Stimulated activated CD8-positive, alpha-beta memory T cell treated with anti-CD3 and anti-CD28 coated beads, Interleukin-15, amount 100 ng/mL, for 4 hours (primary cell): ENCODE data around the gene PNP.
"Not testable (repeated sequence)": the region's sequence is repeated elsewhere in the genome, so short reads cannot be mapped to it uniquely, and the experiment has no call there.

Experiments
- DNase-seq, 2 donors: peaks; one replicate each; pipeline ENCODE4 v3.0.0-alpha.2; 2020; ENCODE audit warnings: low read depth in 2 of 2

Gene PNP

GRCh38 chr14:20492486-20492885 lies 23.3 kb downstream of the PNP start:
- no peak for DNase-seq

GRCh38 chr14:20493634-20494033 lies 24.4 kb downstream of the PNP start:
- DNase-seq = no peak

- no peak for DNase-seq
Observed at GRCh38 chr14:20494935-20495766, 25.9 kb downstream of the PNP start.

GRCh38 chr14:20498622-20499021 lies 29.4 kb downstream of the PNP start:
- DNase-seq = no peak

- DNase-seq = no peak
Observed at GRCh38 chr14:20499108-20499507, 29.9 kb downstream of the PNP start.

- DNase-seq = no peak
Observed at GRCh38 chr14:20499881-20500280, 30.7 kb downstream of the PNP start.

- no peak for DNase-seq
Observed at GRCh38 chr14:20501346-20501745, 32.1 kb downstream of the PNP start.

GRCh38 chr14:20503898-20504297 lies 34.7 kb downstream of the PNP start:
- DNase-seq = no peak

- not testable (repeated sequence) for DNase-seq
Observed at GRCh38 chr14:20506276-20506675, 37.1 kb downstream of the PNP start.

GRCh38 chr14:20506752-20507151 lies 37.5 kb downstream of the PNP start:
- DNase-seq = not testable (repeated sequence)

- not testable (repeated sequence) for DNase-seq
Observed at GRCh38 chr14:20507537-20507936, 38.3 kb downstream of the PNP start.

- no peak for DNase-seq
Observed at GRCh38 chr14:20508367-20508766, 39.2 kb downstream of the PNP start.

GRCh38 chr14:20512177-20512905 lies 43.1 kb downstream of the PNP start:
- DNase-seq = no peak

- DNase-seq = no peak
Observed at GRCh38 chr14:20515846-20516245, 46.6 kb downstream of the PNP start.

- no peak for DNase-seq
Observed at GRCh38 chr14:20516921-20517320, 47.7 kb downstream of the PNP start.

GRCh38 chr14:20522332-20522731 lies 53.1 kb downstream of the PNP start:
- no peak for DNase-seq

GRCh38 chr14:20524027-20524426 lies 54.8 kb downstream of the PNP start:
- DNase-seq = no peak
